Activated CD4-positive, CD25-positive, alpha-beta regulatory T cell treated with anti-CD3 and anti-CD28 coated beads, Interleukin-2, amount 50 U/mL, for 72 hours (primary cell): ENCODE data around the gene FAM72D.
"Not testable (repeated sequence)": the region's sequence is repeated elsewhere in the genome, so short reads cannot be mapped to it uniquely, and the experiment has no call there.

Source experiments
- DNase-seq: peaks from one replicate; pipeline ENCODE4 v3.0.0; 2021

FAM72D gene

GRCh38 chr1:145095284-145096057 lies at the start of gene FAM72D, which contains the start of gene SRGAP2B:
FAM72D (plus strand) TSS chr1:145095974; CDS start chr1:145096848, 874 bp downstream.
SRGAP2B (minus strand) TSS chr1:145095328; CDS start chr1:145092901, 2,427 bp downstream.
- not testable (repeated sequence) for DNase-seq

- DNase-seq, result not testable (repeated sequence)
Observed at GRCh38 chr1:145047553-145047952, 48.2 kb upstream of the FAM72D start.

- not testable (repeated sequence) for DNase-seq
Observed at GRCh38 chr1:145048181-145048856, 47.5 kb upstream of the FAM72D start.

- DNase-seq, result not testable (repeated sequence)
Observed at GRCh38 chr1:145052019-145052776, 43.6 kb upstream of the FAM72D start.

- DNase-seq, result not testable (repeated sequence)
Observed at GRCh38 chr1:145053428-145053827, 42.3 kb upstream of the FAM72D start.

- not testable (repeated sequence) for DNase-seq
Observed at GRCh38 chr1:145055217-145055760, 40.5 kb upstream of the FAM72D start.

- DNase-seq, result not testable (repeated sequence)
Observed at GRCh38 chr1:145058184-145058583, 37.6 kb upstream of the FAM72D start.

GRCh38 chr1:145063285-145063684 lies 32.5 kb upstream of the FAM72D start:
- not testable (repeated sequence) for DNase-seq

GRCh38 chr1:145063941-145064648 lies 31.7 kb upstream of the FAM72D start:
- DNase-seq, result not testable (repeated sequence)

- DNase-seq, result not testable (repeated sequence)
Observed at GRCh38 chr1:145065194-145065826, 30.5 kb upstream of the FAM72D start.

GRCh38 chr1:145066486-145066885 lies 29.3 kb upstream of the FAM72D start:
- not testable (repeated sequence) for DNase-seq

GRCh38 chr1:145071569-145071968 lies 24.2 kb upstream of the FAM72D start:
- DNase-seq, result not testable (repeated sequence)

GRCh38 chr1:145074021-145074559 lies 21.7 kb upstream of the FAM72D start:
- DNase-seq, result not testable (repeated sequence)

GRCh38 chr1:145076877-145077276 lies 18.9 kb upstream of the FAM72D start:
- DNase-seq, result not testable (repeated sequence)

GRCh38 chr1:145077872-145078786 lies 17.6 kb upstream of the FAM72D start:
- not testable (repeated sequence) for DNase-seq

- not testable (repeated sequence) for DNase-seq
Observed at GRCh38 chr1:145078787-145079370, 16.9 kb upstream of the FAM72D start.

GRCh38 chr1:145079737-145080136 lies 16.0 kb upstream of the FAM72D start:
- DNase-seq, result not testable (repeated sequence)

GRCh38 chr1:145080193-145080592 lies 15.6 kb upstream of the FAM72D start:
- not testable (repeated sequence) for DNase-seq

- not testable (repeated sequence) for DNase-seq
Observed at GRCh38 chr1:145082483-145083255, 13.1 kb upstream of the FAM72D start.
